Measurements from ENCODE around the gene CALCOCO1.

GRCh38 chr12:53664191-53664590 is 63.1 kb downstream of the CALCOCO1 start:
- TF ChIP-seq CTCF (conservative IDR thresholded peaks at IDR 0.05; ENCODE audit: low read depth, low read length) (no peak), EZH2 (IDR thresholded peaks at IDR 0.05; ENCODE audit: borderline replicate concordance, low read depth, low read length, poor library complexity, severe bottlenecking) (no peak)
